HG03103 (cell line): ENCODE measurements around the gene FCHSD1.

Experiments used
- ATAC-seq: cut with Tn5 transposase; IDR thresholded peaks from one replicate; pipeline ENCODE4 v1.9.1; 2021; ENCODE audit warnings: low read depth; ENCODE audit not compliant: unreplicated experiment

FCHSD1 gene

GRCh38 chr5:141674747-141675146 is 23.5 kb upstream of the FCHSD1 start:
- no peak for ATAC-seq

- ATAC-seq: no peak
These were observed 21.9 kb upstream of the FCHSD1 start for GRCh38 chr5:141672841-141673813.

GRCh38 chr5:141672071-141672840 is 21.0 kb upstream of the FCHSD1 start:
- ATAC-seq: no peak

- no peak for ATAC-seq
These were observed 18.3 kb upstream of the FCHSD1 start for GRCh38 chr5:141669520-141669919.

GRCh38 chr5:141668601-141669265 is 17.5 kb upstream of the FCHSD1 start:
- no peak for ATAC-seq

- ATAC-seq: no peak
These were observed 15.1 kb upstream of the FCHSD1 start for GRCh38 chr5:141665995-141666940.

- peak; percentile 99 for ATAC-seq
These were observed 13.7 kb upstream of the FCHSD1 start for GRCh38 chr5:141664733-141665461.

- ATAC-seq: no peak
These were observed 12.3 kb upstream of the FCHSD1 start for GRCh38 chr5:141663506-141663905.

GRCh38 chr5:141662028-141662427 is 10.8 kb upstream of the FCHSD1 start:
- ATAC-seq: no peak

GRCh38 chr5:141657937-141658545 is 6.8 kb upstream of the FCHSD1 start:
- ATAC-seq: peak; percentile 58

GRCh38 chr5:141657404-141657803 is 6.2 kb upstream of the FCHSD1 start:
- no peak for ATAC-seq

- no peak for ATAC-seq
These were observed 5.2 kb upstream of the FCHSD1 start for GRCh38 chr5:141656396-141656795.

- no peak for ATAC-seq
These were observed 3.8 kb upstream of the FCHSD1 start for GRCh38 chr5:141655020-141655419.

- no peak for ATAC-seq
These were observed 3.1 kb upstream of the FCHSD1 start for GRCh38 chr5:141654298-141654697.

GRCh38 chr5:141651728-141652105 is 499 bp upstream of the FCHSD1 start:
- no peak for ATAC-seq

- no peak for ATAC-seq
These were observed 1.2 kb downstream of the FCHSD1 start for GRCh38 chr5:141649972-141650371.

GRCh38 chr5:141649056-141649688 is 2.0 kb downstream of the FCHSD1 start:
- ATAC-seq: no peak

GRCh38 chr5:141647851-141648250 is 3.4 kb downstream of the FCHSD1 start:
- no peak for ATAC-seq
